Astrocyte of the cerebellum (primary cell): ENCODE results near the gene RSRC1.
"Not testable (repeated sequence)": the region's sequence is repeated elsewhere in the genome, so short reads cannot be mapped to it uniquely, and the experiment has no call there.

Experiments used
- DNase-seq: peaks from one replicate; pipeline ENCODE4 v3.0.0-alpha.2; 2011; ENCODE audit warnings: low read depth
- H3K4me3 ChIP-seq: 2 replicates; pipeline ENCODE4 v1.5.1; 2011; ENCODE audit warnings: mild to moderate bottlenecking, low read depth, low read length, moderate library complexity
- in situ Hi-C: cut with HindIII; loops from 2 replicates; pipeline ENCODE4 v1.10.0; 2017; ENCODE audit warnings: low sequenced_read_pairs
- TF ChIP-seq, protein P1 (sequence below): IDR thresholded peaks from 2 replicates; pipeline ENCODE4 v1.5.1; 2012; ENCODE audit warnings: low read length, low read depth, moderate library complexity, mild to moderate bottlenecking; ENCODE audit errors: missing control alignments

Gene RSRC1

GRCh38 chr3:158486200-158486599 lies 376.3 kb downstream of the RSRC1 start:
- DNase-seq = no peak
- H3K4me3 ChIP-seq = no peak overlapping the region
- TF ChIP-seq, protein P1, sequence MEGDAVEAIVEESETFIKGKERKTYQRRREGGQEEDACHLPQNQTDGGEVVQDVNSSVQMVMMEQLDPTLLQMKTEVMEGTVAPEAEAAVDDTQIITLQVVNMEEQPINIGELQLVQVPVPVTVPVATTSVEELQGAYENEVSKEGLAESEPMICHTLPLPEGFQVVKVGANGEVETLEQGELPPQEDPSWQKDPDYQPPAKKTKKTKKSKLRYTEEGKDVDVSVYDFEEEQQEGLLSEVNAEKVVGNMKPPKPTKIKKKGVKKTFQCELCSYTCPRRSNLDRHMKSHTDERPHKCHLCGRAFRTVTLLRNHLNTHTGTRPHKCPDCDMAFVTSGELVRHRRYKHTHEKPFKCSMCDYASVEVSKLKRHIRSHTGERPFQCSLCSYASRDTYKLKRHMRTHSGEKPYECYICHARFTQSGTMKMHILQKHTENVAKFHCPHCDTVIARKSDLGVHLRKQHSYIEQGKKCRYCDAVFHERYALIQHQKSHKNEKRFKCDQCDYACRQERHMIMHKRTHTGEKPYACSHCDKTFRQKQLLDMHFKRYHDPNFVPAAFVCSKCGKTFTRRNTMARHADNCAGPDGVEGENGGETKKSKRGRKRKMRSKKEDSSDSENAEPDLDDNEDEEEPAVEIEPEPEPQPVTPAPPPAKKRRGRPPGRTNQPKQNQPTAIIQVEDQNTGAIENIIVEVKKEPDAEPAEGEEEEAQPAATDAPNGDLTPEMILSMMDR = no peak
- in situ Hi-C loops = no loop called here

- in situ Hi-C loops = no loop called here
- H3K4me3 ChIP-seq = no peak overlapping the region
- DNase-seq = no peak
- TF ChIP-seq, protein P1 = no peak
Observed at GRCh38 chr3:158488670-158489069, 378.8 kb downstream of the RSRC1 start.

GRCh38 chr3:158489181-158489580 lies 379.3 kb downstream of the RSRC1 start:
- in situ Hi-C loops = no loop called here

DNA sequence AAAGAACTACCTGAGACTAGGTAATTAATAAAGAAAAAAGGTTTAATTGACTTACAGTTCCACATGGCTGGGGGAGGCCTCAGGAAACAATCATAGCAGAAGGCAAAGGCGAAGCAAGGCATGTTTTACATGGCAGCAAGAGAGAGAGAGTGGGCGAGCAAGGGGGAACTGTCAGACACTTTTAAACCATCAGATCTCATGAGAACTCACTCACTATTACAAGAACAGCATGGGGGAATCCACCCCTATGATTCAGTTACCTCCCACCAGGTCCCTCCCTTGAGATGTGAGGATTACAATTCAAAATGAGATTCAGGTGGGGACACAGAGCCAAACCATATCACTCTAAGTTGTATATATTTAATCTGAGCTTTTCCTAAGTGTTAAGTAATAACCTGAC lies 382.1 kb downstream of the RSRC1 start:
- no peak overlapping the region for H3K4me3 ChIP-seq
- TF ChIP-seq, protein P1 = no peak
- in situ Hi-C loops = no loop called here
- DNase-seq = no peak

More at GRCh38 chr3:158489181-158489580, 379.3 kb downstream of the RSRC1 start:
- TF ChIP-seq, protein P1 = no peak
- no peak for DNase-seq
- H3K4me3 ChIP-seq = no peak overlapping the region

DNA sequence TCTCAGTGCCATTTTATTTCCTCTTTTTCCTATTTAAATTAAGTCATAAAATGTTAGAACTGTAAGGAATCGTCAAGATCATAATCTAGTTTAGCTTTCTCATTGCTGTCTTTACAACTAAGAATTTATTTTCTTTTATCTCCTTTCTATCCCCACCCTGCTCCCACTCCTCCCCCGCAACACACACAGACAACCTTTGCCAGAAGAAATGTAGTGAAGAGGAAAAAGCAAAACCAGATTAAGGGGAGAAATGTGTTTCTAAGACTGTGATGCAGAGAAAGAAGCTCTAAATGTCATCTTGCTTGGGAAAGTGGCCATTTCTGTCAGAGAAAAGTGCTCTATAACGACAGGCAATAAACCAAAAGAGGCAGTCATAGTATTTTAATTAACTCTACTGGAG lies 382.8 kb downstream of the RSRC1 start:
- TF ChIP-seq, protein P1 = no peak

DNA sequence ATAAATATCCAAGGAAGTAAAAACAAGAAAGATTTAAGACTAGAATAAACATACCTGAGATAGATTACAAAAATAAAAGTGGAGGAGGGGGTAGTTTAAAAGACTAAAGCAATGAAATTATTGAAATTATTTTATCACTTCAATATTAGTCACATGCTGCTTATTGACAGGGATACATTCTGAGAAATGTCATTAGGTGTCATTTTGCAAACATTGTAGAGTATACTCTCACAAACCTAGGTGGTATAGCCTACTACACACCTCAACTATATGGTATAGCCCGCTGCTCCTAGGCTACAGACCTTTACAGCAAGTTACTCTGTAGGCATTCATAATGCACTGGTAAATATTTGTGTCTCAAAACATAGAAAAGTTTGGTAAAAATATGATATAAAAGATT lies 384.0 kb downstream of the RSRC1 start:
- in situ Hi-C loops = no loop called here
- TF ChIP-seq, protein P1 = no peak
- no peak for DNase-seq
- H3K4me3 ChIP-seq = no peak overlapping the region

More for the DNA sequence above, 382.8 kb downstream of the RSRC1 start:
- H3K4me3 ChIP-seq = no peak overlapping the region
- in situ Hi-C loops = no loop called here
- no peak for DNase-seq

DNA sequence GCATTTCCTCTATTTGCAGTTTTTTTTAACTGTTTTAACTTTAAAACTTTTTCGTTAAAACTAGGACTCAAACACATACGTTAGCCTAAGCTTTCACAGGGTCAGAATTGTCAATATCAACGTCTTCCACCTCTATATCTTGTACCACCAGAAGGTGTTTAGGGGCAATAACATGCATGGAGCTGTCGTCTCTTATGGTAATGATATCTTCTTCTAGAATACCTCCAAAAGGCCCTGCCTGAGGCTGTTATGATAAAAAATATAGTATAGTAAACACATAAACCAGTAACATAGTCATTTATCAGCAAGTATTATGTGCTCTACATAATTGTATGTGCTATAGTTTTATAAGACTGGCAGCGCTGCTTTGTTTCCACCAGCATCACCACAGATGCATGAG lies 384.8 kb downstream of the RSRC1 start:
- no peak for DNase-seq
- TF ChIP-seq, protein P1 = no peak
- in situ Hi-C loops = no loop called here
- H3K4me3 ChIP-seq = no peak overlapping the region

DNA sequence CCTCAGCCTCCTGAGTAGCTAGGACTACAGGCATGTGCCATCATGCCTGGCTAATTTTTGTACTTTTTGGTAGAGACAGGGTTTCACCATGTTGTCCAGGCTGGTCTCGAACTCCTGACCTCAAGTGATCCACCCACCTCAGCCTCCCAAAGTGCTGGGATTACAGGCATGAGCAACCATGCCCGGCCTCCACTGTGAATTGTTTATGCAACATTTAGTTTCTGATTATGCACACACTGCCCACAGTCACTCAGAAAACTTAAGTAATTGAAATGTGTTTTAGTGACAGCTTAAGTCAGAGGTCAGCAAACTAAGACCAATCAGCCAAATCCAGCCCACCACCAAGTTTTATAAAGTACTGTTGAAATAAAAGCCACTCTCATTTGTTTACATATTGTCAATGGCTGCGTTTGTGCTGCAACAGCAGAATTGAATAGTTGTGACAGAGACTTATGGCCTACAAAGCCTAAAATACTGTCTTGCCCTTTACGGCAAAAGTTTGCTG lies 385.6 kb downstream of the RSRC1 start:
- in situ Hi-C loops = not testable (repeated sequence)

More for the DNA sequence above, 385.6 kb downstream of the RSRC1 start:
- not testable (repeated sequence) for DNase-seq, H3K4me3 ChIP-seq
